ENCODE measurements around the gene GDAP2.
A peak's percentile ranks its signal among the peaks of the same experiment; 100 is the strongest.

The GDAP2 gene, protein sequence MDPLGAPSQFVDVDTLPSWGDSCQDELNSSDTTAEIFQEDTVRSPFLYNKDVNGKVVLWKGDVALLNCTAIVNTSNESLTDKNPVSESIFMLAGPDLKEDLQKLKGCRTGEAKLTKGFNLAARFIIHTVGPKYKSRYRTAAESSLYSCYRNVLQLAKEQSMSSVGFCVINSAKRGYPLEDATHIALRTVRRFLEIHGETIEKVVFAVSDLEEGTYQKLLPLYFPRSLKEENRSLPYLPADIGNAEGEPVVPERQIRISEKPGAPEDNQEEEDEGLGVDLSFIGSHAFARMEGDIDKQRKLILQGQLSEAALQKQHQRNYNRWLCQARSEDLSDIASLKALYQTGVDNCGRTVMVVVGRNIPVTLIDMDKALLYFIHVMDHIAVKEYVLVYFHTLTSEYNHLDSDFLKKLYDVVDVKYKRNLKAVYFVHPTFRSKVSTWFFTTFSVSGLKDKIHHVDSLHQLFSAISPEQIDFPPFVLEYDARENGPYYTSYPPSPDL

DNA sequence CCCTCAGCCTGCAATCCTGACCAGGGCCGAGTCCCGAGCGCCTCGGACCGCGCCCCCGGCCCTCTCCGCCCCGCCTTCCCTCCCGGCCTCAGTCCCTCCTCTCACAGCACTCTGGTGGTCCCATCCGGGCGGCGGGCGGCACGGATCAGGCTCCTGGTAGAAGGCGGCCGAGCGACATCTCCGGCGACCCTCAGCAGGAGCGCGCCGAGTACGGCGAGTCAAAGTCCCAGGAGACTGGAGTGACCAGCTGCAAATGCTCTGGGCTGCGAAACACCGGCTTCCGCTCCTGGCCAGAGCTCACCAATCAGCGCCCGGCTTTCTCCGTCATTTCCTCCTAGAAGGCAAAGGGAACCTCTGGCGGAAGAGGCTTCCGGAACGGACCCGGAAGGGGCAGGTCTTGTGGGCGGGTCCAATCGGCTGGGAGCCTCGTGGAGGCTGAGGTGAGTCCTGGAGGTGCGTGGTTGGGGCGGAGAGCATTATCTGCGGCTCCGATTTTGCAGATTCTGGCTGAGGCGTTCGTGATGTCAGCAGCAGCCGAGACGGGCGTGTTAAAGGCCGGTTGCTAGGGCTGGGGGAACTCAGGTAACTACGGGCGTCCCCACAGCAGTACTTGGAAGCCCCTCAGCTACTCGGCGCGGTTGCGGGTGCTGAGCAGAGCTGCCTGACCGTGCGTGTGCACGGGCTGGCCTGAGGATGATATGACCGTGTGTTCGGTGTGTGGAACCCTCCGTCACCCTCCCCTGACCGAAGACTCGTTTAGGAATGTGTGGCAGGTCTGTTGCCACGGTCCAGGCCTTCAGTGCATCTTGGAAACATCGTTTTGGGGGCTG is at the start of gene GDAP2, which contains the start of gene WDR3:
GDAP2 (minus strand) TSS at position 279 of the 830 bp plus-strand sequence. CDS start 9,264 bp downstream, outside the sequence.
WDR3 (plus strand) TSS at position 397 of the 830 bp plus-strand sequence. CDS start 3,581 bp downstream, outside the sequence.
- H3K9me3 ChIP-seq (ENCODE audit: control insufficient read depth in 1 of 2, low read length in 2 of 2): no peaks in the 10 kb centered on the region
- H3K4me3 ChIP-seq (ENCODE audit: low read depth in 1 of 2, low read length in 2 of 2): peak within 1 kb of the TSS; percentile 99
- peak within 1 kb of the TSS; percentile 90 for H3K27ac ChIP-seq (ENCODE audit: low read depth, low read length)
- H3K27me3 ChIP-seq (ENCODE audit: control insufficient read depth in 1 of 2, insufficient read depth in 2 of 2, low read length in 2 of 2): no peaks in the 10 kb centered on the region
- peaks cover 21 to 24% of the 10 kb centered on the region in 2 donors for H3K4me1 ChIP-seq (ENCODE audit: control insufficient read depth in 1 of 2, insufficient read depth in 2 of 2, low read length in 2 of 2)
- H3K36me3 ChIP-seq (ENCODE audit: control insufficient read depth in 1 of 2, insufficient read depth in 2 of 2, low read length in 2 of 2): peaks cover 3 to 7% of the 10 kb centered on the region in 2 donors
- H3K9ac ChIP-seq (ENCODE audit: low read depth in 1 of 2, low read length in 2 of 2): peak within 1 kb of the TSS; percentile 90

DNA sequence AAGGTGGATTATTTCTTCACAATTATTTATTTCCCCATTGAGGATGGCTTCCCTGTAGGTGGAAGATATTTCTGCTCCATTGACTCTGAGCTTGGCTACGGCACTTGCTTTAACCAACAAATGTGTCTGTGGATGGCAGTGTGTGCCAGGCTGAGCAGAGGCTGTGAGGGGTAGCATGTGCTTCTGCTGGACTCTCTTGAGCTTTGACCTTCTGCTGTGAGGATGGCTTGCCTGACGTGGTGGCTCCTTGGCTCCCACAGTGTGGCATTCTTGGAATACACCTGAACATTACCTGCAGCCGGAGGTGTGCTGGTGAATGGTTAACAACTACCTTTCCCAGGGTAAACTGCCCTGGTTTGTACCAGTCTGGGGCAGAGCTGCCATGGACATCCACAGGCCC is 47.0 kb upstream of the GDAP2 start:
- no peak overlapping the region for H3K27ac ChIP-seq (ENCODE audit: low read depth, low read length)
- H3K9me3 ChIP-seq (ENCODE audit: control insufficient read depth in 1 of 2, low read length in 2 of 2): no peaks in the 10 kb centered on the region
- H3K4me3 ChIP-seq (ENCODE audit: low read depth in 1 of 2, low read length in 2 of 2): no peak overlapping the region
- H3K27me3 ChIP-seq (ENCODE audit: control insufficient read depth in 1 of 2, insufficient read depth in 2 of 2, low read length in 2 of 2): no peaks in the 10 kb centered on the region
- no peak overlapping the region for H3K9ac ChIP-seq (ENCODE audit: low read depth in 1 of 2, low read length in 2 of 2)
- H3K4me1 ChIP-seq (ENCODE audit: control insufficient read depth in 1 of 2, insufficient read depth in 2 of 2, low read length in 2 of 2): no peaks in the 10 kb centered on the region
- H3K36me3 ChIP-seq (ENCODE audit: control insufficient read depth in 1 of 2, insufficient read depth in 2 of 2, low read length in 2 of 2): no peaks in the 10 kb centered on the region

DNA sequence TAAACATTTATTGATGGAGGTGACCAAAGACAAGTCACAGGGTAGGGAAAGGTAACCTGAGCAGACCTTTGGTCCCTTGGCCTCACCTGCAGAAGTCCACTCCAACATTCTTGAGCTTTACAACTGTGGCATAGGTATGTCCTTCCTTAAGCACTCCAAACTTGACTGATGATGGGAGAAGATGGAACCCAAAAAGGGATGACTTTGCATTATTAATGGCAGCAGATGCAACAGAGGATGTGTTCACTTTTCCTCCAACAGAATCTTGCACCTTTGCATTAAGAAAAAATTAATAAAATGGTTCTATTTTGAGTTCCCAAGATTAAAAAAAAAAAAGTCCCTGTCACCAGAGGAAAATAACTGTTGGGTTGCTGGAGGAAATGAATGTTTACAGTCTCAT is 42.4 kb upstream of the GDAP2 start:
- no peak overlapping the region for H3K4me3 ChIP-seq (ENCODE audit: low read depth in 1 of 2, low read length in 2 of 2)
- no peaks in the 10 kb centered on the region for H3K36me3 ChIP-seq (ENCODE audit: control insufficient read depth in 1 of 2, insufficient read depth in 2 of 2, low read length in 2 of 2)
- H3K27ac ChIP-seq (ENCODE audit: low read depth, low read length): no peak overlapping the region
- H3K9me3 ChIP-seq (ENCODE audit: control insufficient read depth in 1 of 2, low read length in 2 of 2): no peaks in the 10 kb centered on the region
- no peak overlapping the region for H3K9ac ChIP-seq (ENCODE audit: low read depth in 1 of 2, low read length in 2 of 2)
- no peaks in the 10 kb centered on the region for H3K27me3 ChIP-seq (ENCODE audit: control insufficient read depth in 1 of 2, insufficient read depth in 2 of 2, low read length in 2 of 2)
- no peaks in the 10 kb centered on the region for H3K4me1 ChIP-seq (ENCODE audit: control insufficient read depth in 1 of 2, insufficient read depth in 2 of 2, low read length in 2 of 2)

DNA sequence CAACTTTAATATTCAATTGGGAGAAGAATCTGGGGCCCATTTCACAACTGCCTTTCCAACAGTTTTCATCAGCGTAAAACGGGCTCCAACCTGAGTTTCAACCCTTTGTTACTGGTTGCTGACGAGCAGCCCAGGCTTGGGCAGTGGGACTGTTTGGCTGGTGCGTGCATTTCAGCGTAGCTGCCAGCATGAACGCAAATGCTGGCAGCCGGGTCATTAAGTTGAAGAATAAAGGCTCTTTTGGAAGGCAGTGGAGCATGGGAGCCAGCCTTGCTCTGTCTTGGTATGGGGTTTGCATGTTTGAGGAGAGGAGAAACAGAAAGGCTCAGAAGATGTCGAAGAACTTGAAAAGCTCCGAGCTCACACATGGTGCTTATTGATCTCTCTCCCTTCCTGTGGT is 40.8 kb upstream of the GDAP2 start:
- Histone ChIP-seq H3K27ac (ENCODE audit: low read depth, low read length) (no peak overlapping the region), H3K4me3 (ENCODE audit: low read depth in 1 of 2, low read length in 2 of 2) (no peak overlapping the region), H3K36me3 (ENCODE audit: control insufficient read depth in 1 of 2, insufficient read depth in 2 of 2, low read length in 2 of 2) (no peaks in the 10 kb centered on the region), H3K27me3 (ENCODE audit: control insufficient read depth in 1 of 2, insufficient read depth in 2 of 2, low read length in 2 of 2) (no peaks in the 10 kb centered on the region), H3K9ac (ENCODE audit: low read depth in 1 of 2, low read length in 2 of 2) (no peak overlapping the region), H3K9me3 (ENCODE audit: control insufficient read depth in 1 of 2, low read length in 2 of 2) (no peaks in the 10 kb centered on the region), H3K4me1 (ENCODE audit: control insufficient read depth in 1 of 2, insufficient read depth in 2 of 2, low read length in 2 of 2) (no peaks in the 10 kb centered on the region)

DNA sequence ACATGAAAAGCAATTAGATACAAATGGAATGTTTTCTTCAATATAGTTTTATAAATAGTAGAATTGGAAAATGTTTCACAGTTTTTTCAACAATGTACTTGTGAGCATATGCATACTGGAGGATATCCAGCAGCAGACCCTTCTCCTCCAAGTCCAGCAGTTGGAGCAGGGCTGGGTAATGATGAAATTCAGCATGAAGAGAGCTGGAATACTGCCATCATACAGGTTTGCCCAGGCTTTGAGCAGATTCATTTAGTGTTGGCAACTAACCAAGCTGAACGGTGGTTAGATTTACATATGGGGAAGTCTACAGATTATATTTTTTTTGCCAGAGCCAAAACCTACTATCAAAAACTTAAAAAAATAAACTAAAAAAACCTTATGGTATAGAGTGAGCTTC is 38.5 kb upstream of the GDAP2 start:
- Histone ChIP-seq H3K36me3 (ENCODE audit: control insufficient read depth in 1 of 2, insufficient read depth in 2 of 2, low read length in 2 of 2) (peaks cover 0 to 2% of the 10 kb centered on the region in 2 donors), H3K9me3 (ENCODE audit: control insufficient read depth in 1 of 2, low read length in 2 of 2) (no peaks in the 10 kb centered on the region), H3K4me1 (ENCODE audit: control insufficient read depth in 1 of 2, insufficient read depth in 2 of 2, low read length in 2 of 2) (no peaks in the 10 kb centered on the region), H3K27me3 (ENCODE audit: control insufficient read depth in 1 of 2, insufficient read depth in 2 of 2, low read length in 2 of 2) (no peaks in the 10 kb centered on the region), H3K9ac (ENCODE audit: low read depth in 1 of 2, low read length in 2 of 2) (no peak overlapping the region), H3K27ac (ENCODE audit: low read depth, low read length) (no peak overlapping the region), H3K4me3 (ENCODE audit: low read depth in 1 of 2, low read length in 2 of 2) (no peak overlapping the region)

DNA sequence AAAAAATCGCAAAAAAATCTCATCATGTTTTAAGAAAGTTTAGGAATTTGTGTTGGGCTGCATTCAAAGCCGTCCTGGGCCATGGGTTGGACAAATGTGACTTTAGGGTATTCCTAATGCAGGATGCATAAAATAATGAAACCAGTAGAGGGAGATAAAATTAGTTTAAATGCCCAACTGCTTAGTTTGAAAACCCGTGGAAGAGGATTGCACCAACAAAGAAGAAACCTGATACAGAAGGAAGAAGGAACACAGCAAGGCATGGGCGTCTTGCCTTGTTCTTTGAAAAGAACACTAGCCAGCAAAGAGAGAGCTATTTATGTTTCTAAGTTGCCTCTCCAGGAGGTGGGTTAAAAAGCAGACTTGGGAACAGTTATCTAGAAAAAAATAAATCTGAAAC is 38.1 kb upstream of the GDAP2 start:
- H3K4me3 ChIP-seq (ENCODE audit: low read depth in 1 of 2, low read length in 2 of 2): no peak overlapping the region
- H3K36me3 ChIP-seq (ENCODE audit: control insufficient read depth in 1 of 2, insufficient read depth in 2 of 2, low read length in 2 of 2): peaks cover 0 to 5% of the 10 kb centered on the region in 2 donors
- no peaks in the 10 kb centered on the region for H3K9me3 ChIP-seq (ENCODE audit: control insufficient read depth in 1 of 2, low read length in 2 of 2)
- no peaks in the 10 kb centered on the region for H3K4me1 ChIP-seq (ENCODE audit: control insufficient read depth in 1 of 2, insufficient read depth in 2 of 2, low read length in 2 of 2)
- no peak overlapping the region for H3K9ac ChIP-seq (ENCODE audit: low read depth in 1 of 2, low read length in 2 of 2)
- H3K27me3 ChIP-seq (ENCODE audit: control insufficient read depth in 1 of 2, insufficient read depth in 2 of 2, low read length in 2 of 2): no peaks in the 10 kb centered on the region
- no peak overlapping the region for H3K27ac ChIP-seq (ENCODE audit: low read depth, low read length)

DNA sequence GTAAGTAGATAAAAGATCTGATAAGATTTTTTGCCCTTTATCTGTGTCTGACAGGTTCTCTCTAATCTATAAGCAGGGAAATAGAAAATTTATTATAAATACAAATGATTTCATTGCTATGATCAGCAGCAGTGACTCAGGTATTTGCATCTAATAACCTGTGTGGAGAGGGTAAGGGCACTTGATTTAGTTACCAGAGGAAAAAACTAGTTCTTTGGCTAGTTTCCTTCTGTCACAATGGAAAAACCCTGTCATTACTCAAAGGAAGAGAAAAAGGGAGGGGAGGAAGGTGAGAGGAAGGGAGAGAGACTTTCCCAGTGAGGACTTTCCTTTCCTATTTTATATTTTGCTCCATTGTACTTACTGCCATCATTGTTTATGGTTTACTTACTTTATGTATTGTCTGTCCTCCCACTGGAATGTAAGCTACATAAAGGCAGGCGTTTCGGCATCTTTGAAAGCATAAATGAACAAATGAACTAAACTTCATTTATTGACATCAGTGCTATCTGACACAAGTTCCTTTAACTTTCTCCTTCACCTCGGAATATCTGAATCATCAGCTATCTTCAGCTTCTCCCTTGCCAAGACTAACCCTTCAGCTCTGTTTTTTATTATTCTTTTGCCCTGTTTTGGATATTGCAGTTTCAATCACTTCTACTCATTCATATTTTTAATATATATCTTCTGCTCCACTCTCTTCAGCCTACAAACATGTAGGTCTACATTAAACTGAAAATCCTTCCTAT is 35.0 kb upstream of the GDAP2 start:
- peaks cover 5 to 7% of the 10 kb centered on the region in 2 donors for H3K36me3 ChIP-seq (ENCODE audit: control insufficient read depth in 1 of 2, insufficient read depth in 2 of 2, low read length in 2 of 2)
- H3K4me3 ChIP-seq (ENCODE audit: low read depth in 1 of 2, low read length in 2 of 2): no peak overlapping the region
- H3K9ac ChIP-seq (ENCODE audit: low read depth in 1 of 2, low read length in 2 of 2): no peak overlapping the region
- no peaks in the 10 kb centered on the region for H3K27me3 ChIP-seq (ENCODE audit: control insufficient read depth in 1 of 2, insufficient read depth in 2 of 2, low read length in 2 of 2)
- H3K27ac ChIP-seq (ENCODE audit: low read depth, low read length): no peak overlapping the region
- no peaks in the 10 kb centered on the region for H3K9me3 ChIP-seq (ENCODE audit: control insufficient read depth in 1 of 2, low read length in 2 of 2)
- no peaks in the 10 kb centered on the region for H3K4me1 ChIP-seq (ENCODE audit: control insufficient read depth in 1 of 2, insufficient read depth in 2 of 2, low read length in 2 of 2)

DNA sequence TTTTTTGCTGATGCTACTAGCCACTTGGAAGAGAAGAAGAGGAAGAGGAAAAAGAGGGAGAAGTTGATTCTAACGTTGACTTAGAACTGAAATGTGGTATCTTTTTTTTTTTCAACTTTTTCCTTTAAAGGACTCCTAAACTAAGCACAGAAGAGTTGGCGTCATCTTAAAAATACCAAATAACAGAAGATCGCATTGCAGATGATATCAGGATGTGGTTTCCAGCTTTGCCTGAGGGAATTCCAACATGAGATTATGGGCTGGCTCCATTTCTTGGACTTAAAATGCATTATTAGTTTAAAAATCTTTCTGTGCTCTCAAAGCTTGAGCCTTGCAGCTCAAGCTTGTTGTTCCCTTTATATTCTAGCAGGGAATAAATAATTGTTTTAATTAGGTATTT is 29.9 kb upstream of the GDAP2 start:
- no peaks in the 10 kb centered on the region for H3K27me3 ChIP-seq (ENCODE audit: control insufficient read depth in 1 of 2, insufficient read depth in 2 of 2, low read length in 2 of 2)
- H3K36me3 ChIP-seq (ENCODE audit: control insufficient read depth in 1 of 2, insufficient read depth in 2 of 2, low read length in 2 of 2): peaks cover 29 to 43% of the 10 kb centered on the region in 2 donors
- H3K9me3 ChIP-seq (ENCODE audit: control insufficient read depth in 1 of 2, low read length in 2 of 2): no peaks in the 10 kb centered on the region
- H3K27ac ChIP-seq (ENCODE audit: low read depth, low read length): no peak overlapping the region
- H3K4me3 ChIP-seq (ENCODE audit: low read depth in 1 of 2, low read length in 2 of 2): no peak overlapping the region
- no peak overlapping the region for H3K9ac ChIP-seq (ENCODE audit: low read depth in 1 of 2, low read length in 2 of 2)
- no peaks in the 10 kb centered on the region for H3K4me1 ChIP-seq (ENCODE audit: control insufficient read depth in 1 of 2, insufficient read depth in 2 of 2, low read length in 2 of 2)

DNA sequence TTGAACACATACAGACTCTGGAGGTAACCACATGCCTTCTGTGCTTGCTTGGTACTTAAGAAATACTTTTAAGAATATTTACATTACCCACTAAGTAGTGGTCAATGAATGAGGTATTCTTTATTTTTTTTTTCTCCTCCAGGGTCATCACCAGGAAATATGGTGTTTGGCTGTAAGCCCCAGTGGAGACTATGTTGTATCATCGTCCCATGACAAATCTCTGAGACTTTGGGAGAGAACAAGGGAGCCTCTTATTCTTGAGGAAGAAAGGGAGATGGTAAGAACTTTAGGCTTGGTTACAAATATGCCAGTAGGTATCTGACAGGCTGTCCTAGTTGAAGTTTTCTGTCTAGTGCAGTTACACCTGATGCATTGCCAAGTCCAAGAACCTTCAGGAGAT is 23.0 kb upstream of the GDAP2 start:
- Histone ChIP-seq H3K4me3 (ENCODE audit: low read depth in 1 of 2, low read length in 2 of 2) (no peak overlapping the region), H3K27me3 (ENCODE audit: control insufficient read depth in 1 of 2, insufficient read depth in 2 of 2, low read length in 2 of 2) (no peaks in the 10 kb centered on the region), H3K9ac (ENCODE audit: low read depth in 1 of 2, low read length in 2 of 2) (no peak overlapping the region), H3K27ac (ENCODE audit: low read depth, low read length) (no peak overlapping the region), H3K9me3 (ENCODE audit: control insufficient read depth in 1 of 2, low read length in 2 of 2) (no peaks in the 10 kb centered on the region), H3K4me1 (ENCODE audit: control insufficient read depth in 1 of 2, insufficient read depth in 2 of 2, low read length in 2 of 2) (no peaks in the 10 kb centered on the region), H3K36me3 (ENCODE audit: control insufficient read depth in 1 of 2, insufficient read depth in 2 of 2, low read length in 2 of 2) (peaks cover 41 to 84% of the 10 kb centered on the region in 2 donors)
